ENCODE measurements around the gene MBTPS2.

The MBTPS2 gene

DNA sequence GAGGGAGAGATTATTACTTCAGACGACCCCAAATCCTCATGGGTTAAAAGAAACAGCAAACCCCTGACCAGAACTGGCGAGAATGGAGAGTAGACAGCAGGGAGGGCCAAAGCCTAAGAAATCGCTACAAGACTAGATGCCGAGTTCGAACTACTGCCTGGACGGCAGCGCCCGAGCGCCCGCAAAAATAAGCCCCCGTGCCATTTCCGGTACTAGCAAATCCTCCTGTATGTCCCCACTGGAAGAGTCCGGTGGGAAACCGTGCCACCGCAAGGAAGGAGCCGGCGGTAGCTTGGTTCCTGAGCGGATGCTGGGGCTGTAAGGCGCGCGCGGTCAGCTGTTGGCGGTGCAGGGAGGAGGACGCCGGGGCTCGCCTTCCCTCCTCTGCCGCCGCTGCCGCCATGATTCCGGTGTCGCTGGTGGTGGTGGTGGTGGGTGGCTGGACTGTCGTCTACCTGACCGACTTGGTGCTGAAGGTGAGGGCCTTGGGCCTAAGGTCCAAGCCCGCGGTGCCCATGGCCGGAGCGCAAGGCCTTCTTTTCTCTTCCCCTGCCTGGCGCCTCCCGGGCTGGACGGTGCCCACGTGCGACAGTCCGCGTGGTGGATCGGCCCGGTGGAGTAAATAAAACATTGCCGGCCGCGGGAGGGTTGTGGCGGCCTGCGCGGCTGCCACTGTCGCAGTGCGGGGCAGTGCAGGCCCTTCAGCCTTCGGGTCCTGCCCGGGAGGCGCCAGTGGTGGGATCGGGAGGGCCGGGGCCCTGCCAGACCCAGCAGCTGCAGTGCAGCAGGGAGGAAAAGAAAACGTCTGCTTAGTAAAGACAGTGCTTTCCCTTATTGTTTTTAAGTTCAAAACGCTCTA, at the start of gene MBTPS2:
Gene MBTPS2, plus strand, starts transcription at position 284 of the 859 bp plus-strand sequence. Its CDS starts 118 bp downstream, at position 402.
- DNase-seq (ENCODE audit: extremely low read depth, low read depth): peak; percentile 62
- H3K4me3 ChIP-seq (replicated peaks; ENCODE audit: low read depth, low read length): peak within 1 kb of the TSS; percentile 70
- TF ChIP-seq, protein P1, sequence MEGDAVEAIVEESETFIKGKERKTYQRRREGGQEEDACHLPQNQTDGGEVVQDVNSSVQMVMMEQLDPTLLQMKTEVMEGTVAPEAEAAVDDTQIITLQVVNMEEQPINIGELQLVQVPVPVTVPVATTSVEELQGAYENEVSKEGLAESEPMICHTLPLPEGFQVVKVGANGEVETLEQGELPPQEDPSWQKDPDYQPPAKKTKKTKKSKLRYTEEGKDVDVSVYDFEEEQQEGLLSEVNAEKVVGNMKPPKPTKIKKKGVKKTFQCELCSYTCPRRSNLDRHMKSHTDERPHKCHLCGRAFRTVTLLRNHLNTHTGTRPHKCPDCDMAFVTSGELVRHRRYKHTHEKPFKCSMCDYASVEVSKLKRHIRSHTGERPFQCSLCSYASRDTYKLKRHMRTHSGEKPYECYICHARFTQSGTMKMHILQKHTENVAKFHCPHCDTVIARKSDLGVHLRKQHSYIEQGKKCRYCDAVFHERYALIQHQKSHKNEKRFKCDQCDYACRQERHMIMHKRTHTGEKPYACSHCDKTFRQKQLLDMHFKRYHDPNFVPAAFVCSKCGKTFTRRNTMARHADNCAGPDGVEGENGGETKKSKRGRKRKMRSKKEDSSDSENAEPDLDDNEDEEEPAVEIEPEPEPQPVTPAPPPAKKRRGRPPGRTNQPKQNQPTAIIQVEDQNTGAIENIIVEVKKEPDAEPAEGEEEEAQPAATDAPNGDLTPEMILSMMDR (IDR thresholded peaks at IDR 0.05; ENCODE audit: low read depth, low read length, missing control alignments): no peak

DNA sequence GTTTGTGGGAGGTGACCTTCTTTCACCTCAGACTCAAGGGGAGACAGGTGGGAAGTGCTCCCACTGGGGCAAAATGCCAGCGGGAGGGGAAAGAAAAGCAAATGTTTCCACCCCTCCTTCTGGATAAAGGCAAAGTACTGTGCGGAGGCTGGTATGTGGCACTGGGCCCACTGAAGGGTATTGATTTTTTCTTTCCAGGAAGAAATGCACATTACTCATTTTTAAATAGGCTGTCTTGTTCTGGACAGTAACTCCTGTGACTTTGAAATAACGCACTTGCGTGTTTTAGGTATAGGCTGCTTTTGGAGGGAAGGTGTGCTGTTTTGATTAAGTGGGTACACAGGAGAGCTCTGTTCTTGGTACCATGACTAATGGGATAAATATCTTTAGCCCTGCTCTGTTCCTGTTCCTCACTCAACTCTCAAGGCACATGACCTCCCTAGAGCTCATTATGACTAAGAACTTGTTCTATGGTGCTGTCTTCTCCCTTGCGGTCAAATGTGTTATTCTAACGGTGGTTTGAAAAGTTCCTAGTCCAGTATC, 40.7 kb upstream of the MBTPS2 start:
- no peak overlapping the region for H3K4me3 ChIP-seq (replicated peaks; ENCODE audit: low read depth, low read length)
- no peak for DNase-seq (ENCODE audit: extremely low read depth, low read depth)
- TF ChIP-seq, protein P1 (IDR thresholded peaks at IDR 0.05; ENCODE audit: low read depth, low read length, missing control alignments): no peak

DNA sequence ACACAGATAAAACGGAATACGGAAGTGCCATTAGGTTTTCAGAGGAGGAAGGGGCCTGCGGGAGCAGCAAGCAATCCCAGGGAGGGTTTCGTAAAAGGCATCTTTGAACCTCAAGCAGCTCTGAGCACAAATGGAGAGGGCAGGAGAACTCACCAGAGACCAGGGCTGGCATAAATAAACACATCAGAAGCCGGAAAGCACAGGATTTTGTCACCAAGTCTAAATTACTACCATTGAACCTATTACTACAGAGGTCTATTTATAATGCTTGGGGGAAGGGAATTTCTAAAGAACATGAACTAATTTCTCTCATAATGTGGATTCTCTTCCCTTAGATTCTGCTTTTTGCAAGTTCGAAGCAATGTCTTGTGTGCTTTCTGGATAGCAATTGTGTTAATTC, 39.6 kb upstream of the MBTPS2 start:
- no peak overlapping the region for H3K4me3 ChIP-seq (replicated peaks; ENCODE audit: low read depth, low read length)
- no peak for DNase-seq (ENCODE audit: extremely low read depth, low read depth)
- TF ChIP-seq, protein P1 (IDR thresholded peaks at IDR 0.05; ENCODE audit: low read depth, low read length, missing control alignments): no peak

DNA sequence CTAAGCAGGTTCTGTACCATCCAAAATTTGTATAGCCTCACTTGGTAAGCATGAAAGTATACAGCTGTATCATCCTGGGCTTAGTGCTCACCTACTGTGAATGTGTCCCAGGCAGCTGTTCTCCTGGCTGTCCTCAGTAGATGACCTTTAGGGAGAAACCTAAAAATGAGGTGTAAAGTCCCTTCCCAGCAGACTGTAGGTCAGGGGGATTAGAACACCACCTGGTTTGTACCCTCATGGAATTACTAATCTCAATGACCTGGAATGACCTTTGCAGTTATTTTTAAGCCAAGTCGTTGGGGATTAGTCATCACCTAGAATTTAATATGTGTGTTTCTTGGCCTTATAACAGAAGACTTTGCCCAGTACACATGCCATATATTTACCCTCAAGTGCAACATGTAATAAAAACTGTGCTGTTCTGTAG, 39.1 kb upstream of the MBTPS2 start:
- TF ChIP-seq, protein P1 (IDR thresholded peaks at IDR 0.05; ENCODE audit: low read depth, low read length, missing control alignments): no peak
- no peak for DNase-seq (ENCODE audit: extremely low read depth, low read depth)
- H3K4me3 ChIP-seq (replicated peaks; ENCODE audit: low read depth, low read length): no peak overlapping the region

DNA sequence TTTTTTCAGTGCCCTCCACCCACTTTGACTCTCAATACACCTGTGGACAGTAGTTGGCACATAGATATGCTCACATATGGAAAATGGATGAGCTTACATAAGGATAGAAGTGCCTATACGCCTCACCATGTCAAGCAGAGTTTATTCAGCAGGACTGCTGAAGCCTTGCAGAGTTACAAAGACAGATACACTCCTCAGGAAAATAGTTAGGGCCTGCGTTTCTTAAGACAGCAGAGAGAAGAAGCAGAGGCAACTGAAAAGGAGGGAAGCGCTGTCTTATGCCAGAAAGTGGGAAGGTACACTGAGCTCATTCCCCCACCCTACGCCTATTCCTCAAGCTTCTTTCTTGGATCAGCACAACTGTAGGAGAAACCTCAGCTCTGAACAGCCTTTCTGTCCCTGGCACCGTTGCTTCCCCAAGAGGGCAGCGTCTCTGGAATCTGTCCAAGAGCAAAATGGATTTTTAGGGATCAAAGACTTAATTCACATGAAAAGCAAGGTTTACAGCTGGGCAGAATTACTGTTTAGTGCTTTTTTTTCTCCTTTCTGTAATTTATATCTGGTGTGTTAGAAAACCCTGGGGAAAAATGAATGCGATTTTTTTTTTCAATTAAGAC, 37.3 kb upstream of the MBTPS2 start:
- DNase-seq (ENCODE audit: extremely low read depth, low read depth): no peak
- no peak overlapping the region for H3K4me3 ChIP-seq (replicated peaks; ENCODE audit: low read depth, low read length)
- TF ChIP-seq, protein P1 (IDR thresholded peaks at IDR 0.05; ENCODE audit: low read depth, low read length, missing control alignments): no peak

DNA sequence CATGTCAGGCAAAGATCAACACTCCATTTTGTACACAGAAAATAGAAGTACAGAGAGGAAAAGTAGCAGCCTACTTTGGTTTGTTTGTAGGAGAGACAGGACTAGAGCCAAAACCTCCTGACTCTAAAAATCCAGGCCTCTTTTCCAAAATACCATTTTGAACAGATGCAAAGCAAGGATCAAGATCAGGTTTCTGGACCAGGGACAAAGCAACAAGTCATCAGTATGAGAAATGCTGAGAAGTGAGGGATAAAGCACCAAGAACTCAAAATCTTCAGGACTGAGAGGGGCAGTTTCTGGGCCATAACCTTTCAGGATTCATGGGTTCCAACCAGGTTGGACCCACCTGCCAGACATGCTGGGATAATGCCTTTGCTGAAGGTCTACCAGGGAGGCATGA, 36.6 kb upstream of the MBTPS2 start:
- TF ChIP-seq, protein P1 (IDR thresholded peaks at IDR 0.05; ENCODE audit: low read depth, low read length, missing control alignments): no peak
- no peak for DNase-seq (ENCODE audit: extremely low read depth, low read depth)
- no peak overlapping the region for H3K4me3 ChIP-seq (replicated peaks; ENCODE audit: low read depth, low read length)

All from HFF-Myc (cell line).